Ishikawa (cell line): ENCODE results near the gene FASN.

Experiments used
- EGR1 ChIP-seq: IDR thresholded peaks from 2 replicates; pipeline ENCODE4 v1.6.1; 2012
- TAF1 ChIP-seq: IDR thresholded peaks from 2 replicates; pipeline ENCODE4 v1.6.1; 2012; ENCODE audit warnings: low read depth, mild to moderate bottlenecking
- YY1 ChIP-seq: IDR thresholded peaks from 2 replicates; pipeline ENCODE4 v1.6.1; 2012; ENCODE audit warnings: low read depth
- TF ChIP-seq, protein P1 (sequence below): IDR thresholded peaks from 2 replicates; pipeline ENCODE4 v1.6.1; 2012; ENCODE audit warnings: low read depth, mild to moderate bottlenecking

DNA sequence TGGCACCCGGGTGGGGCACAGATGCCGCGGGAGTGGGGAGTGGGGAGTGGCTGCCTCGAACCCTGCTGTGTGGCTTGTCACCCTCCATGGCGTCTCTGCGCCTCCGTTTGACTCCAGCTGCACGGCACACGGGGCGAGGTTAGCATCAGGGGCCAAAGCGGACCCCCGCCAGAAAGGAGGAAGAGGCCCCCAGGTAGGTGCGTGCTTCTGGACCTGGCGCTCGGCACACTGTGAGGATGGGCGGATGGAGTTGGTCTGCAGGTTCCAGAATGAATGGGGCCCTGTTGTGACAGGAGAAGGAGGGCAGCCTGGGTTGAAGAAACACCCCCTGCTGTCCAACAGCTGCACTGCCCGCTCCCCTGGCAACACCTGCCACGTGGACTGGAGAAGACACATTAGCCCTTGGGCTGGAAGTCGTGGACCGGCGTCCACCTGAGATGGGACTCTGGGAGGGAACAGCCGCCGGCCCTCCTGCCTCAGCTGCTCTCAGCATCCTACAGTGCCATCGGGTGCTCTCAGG lies 9.4 kb upstream of the FASN start:
- no peak for TF ChIP-seq YY1
- no peak for TF ChIP-seq TAF1
- no peak for TF ChIP-seq EGR1
- TF ChIP-seq, protein P1, sequence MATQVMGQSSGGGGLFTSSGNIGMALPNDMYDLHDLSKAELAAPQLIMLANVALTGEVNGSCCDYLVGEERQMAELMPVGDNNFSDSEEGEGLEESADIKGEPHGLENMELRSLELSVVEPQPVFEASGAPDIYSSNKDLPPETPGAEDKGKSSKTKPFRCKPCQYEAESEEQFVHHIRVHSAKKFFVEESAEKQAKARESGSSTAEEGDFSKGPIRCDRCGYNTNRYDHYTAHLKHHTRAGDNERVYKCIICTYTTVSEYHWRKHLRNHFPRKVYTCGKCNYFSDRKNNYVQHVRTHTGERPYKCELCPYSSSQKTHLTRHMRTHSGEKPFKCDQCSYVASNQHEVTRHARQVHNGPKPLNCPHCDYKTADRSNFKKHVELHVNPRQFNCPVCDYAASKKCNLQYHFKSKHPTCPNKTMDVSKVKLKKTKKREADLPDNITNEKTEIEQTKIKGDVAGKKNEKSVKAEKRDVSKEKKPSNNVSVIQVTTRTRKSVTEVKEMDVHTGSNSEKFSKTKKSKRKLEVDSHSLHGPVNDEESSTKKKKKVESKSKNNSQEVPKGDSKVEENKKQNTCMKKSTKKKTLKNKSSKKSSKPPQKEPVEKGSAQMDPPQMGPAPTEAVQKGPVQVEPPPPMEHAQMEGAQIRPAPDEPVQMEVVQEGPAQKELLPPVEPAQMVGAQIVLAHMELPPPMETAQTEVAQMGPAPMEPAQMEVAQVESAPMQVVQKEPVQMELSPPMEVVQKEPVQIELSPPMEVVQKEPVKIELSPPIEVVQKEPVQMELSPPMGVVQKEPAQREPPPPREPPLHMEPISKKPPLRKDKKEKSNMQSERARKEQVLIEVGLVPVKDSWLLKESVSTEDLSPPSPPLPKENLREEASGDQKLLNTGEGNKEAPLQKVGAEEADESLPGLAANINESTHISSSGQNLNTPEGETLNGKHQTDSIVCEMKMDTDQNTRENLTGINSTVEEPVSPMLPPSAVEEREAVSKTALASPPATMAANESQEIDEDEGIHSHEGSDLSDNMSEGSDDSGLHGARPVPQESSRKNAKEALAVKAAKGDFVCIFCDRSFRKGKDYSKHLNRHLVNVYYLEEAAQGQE: no peak
